Measurements from ENCODE around the gene MIX23. TPM values are rescaled to one million over a fixed set of nuclear protein-coding genes. Genes with fewer than 3 reads are reported as not detected.

The MIX23 gene
- total RNA-seq, 4 donors from 2014 or later: 14.1 to 20.1 (median 18.9) TPM; not detected in 1

DNA sequence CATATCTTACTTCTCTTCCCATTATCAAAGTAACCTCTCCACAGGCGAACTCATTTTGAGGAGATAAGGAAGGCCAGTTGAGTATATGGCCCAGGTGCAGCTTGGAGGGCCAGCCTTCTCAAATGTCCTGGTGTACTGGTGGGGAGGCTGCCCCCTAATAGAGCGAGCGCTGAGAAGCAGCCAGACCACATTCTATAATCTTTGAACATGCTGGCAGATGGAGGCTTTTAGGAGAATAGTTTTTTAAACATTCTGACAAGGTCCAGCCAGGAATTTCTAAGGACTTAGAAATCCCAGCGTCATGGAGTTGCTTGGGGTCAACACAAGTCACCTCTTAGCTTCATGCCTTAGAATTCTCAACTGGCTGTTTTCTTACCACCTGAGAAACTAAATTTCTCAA is 27.1 kb upstream of the MIX23 start:
- intact Hi-C loops (cut with DNase I; ENCODE audit: low total_unique reads): no loop called here
- Histone ChIP-seq H3K9me3 (no peaks in the 10 kb centered on the region), H3K27ac (no peak overlapping the region), H3K36me3 (no peaks in the 10 kb centered on the region), H3K27me3 (no peaks in the 10 kb centered on the region), H3K4me3 (no peak overlapping the region), H3K4me1 (no peaks in the 10 kb centered on the region)
- no peak for DNase-seq
- no peak for TF ChIP-seq CTCF (IDR thresholded peaks at IDR 0.05)
- TF ChIP-seq POLR2A (IDR thresholded peaks at IDR 0.05): no peak

DNA sequence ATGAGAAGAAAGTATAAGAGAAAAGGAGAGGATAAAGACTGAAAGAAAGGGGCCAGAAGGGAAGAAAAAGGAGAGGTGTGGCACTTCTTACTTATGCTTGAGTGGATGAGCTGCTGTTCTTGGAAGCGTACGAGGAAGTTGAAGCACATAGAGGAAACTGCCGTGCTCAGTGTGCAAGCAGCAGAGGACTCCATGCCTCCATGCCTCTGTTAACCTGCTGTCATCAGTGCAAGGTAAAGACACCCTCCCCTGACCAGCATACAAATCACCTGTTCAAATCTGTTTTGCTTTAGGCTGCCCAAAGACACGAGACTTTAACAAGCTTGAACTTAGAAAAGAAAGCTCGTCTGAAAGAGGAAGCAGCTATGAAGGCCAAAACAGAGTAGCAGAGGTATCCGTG is 26.4 kb upstream of the MIX23 start:
- Histone ChIP-seq H3K4me1 (no peaks in the 10 kb centered on the region), H3K9me3 (no peaks in the 10 kb centered on the region), H3K27me3 (no peaks in the 10 kb centered on the region), H3K27ac (no peak overlapping the region), H3K36me3 (no peaks in the 10 kb centered on the region), H3K4me3 (no peak overlapping the region)
- intact Hi-C loops (cut with DNase I; ENCODE audit: low total_unique reads): no loop called here
- TF ChIP-seq POLR2A (IDR thresholded peaks at IDR 0.05) (no peak), CTCF (IDR thresholded peaks at IDR 0.05) (no peak)
- DNase-seq: no peak

DNA sequence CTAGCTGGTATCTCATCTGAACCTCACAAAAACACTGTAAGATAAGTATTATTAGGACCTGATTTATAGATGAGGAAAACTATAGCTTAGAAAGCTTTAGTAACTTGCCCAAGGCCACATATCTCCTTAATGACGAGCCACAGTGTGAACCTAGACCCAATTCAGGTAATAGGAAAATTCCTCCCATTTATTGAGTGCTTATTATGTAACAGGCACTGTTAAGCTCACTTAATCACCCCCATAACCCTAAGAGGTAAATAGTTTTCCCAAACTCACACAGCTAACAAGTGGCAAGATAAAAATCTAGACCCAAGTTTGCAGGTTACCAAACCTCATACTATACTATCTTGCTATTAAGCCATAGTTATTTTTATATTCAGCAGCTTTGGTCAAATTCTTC is 24.9 kb upstream of the MIX23 start:
- H3K4me1 ChIP-seq: no peaks in the 10 kb centered on the region
- DNase-seq: no peak
- intact Hi-C loops (cut with DNase I; ENCODE audit: low total_unique reads): no loop called here
- H3K36me3 ChIP-seq: no peaks in the 10 kb centered on the region
- H3K9me3 ChIP-seq: no peaks in the 10 kb centered on the region
- H3K4me3 ChIP-seq: no peak overlapping the region
- H3K27me3 ChIP-seq: no peaks in the 10 kb centered on the region
- TF ChIP-seq POLR2A (IDR thresholded peaks at IDR 0.05) (no peak), CTCF (IDR thresholded peaks at IDR 0.05) (no peak)
- H3K27ac ChIP-seq: no peak overlapping the region

GRCh38 chr3:122406198-122406597 is 23.2 kb upstream of the MIX23 start:
- no peaks in the 10 kb centered on the region for H3K4me1 ChIP-seq
- DNase-seq: no peak
- no peaks in the 10 kb centered on the region for H3K27me3 ChIP-seq
- H3K36me3 ChIP-seq: no peaks in the 10 kb centered on the region
- no peak overlapping the region for H3K27ac ChIP-seq
- intact Hi-C loops (cut with DNase I; ENCODE audit: low total_unique reads): no loop called here
- no peak for TF ChIP-seq CTCF (IDR thresholded peaks at IDR 0.05)
- no peak overlapping the region for H3K4me3 ChIP-seq
- H3K9me3 ChIP-seq: no peaks in the 10 kb centered on the region

- H3K4me3 ChIP-seq: no peak overlapping the region
- intact Hi-C loops (cut with DNase I; ENCODE audit: low total_unique reads): no loop called here
- H3K27me3 ChIP-seq: no peaks in the 10 kb centered on the region
- no peaks in the 10 kb centered on the region for H3K4me1 ChIP-seq
- H3K36me3 ChIP-seq: no peaks in the 10 kb centered on the region
- TF ChIP-seq POLR2A (IDR thresholded peaks at IDR 0.05): no peak
- no peak for TF ChIP-seq CTCF (IDR thresholded peaks at IDR 0.05)
- no peaks in the 10 kb centered on the region for H3K9me3 ChIP-seq
- DNase-seq: no peak
- H3K27ac ChIP-seq: no peak overlapping the region
Observed at GRCh38 chr3:122405015-122405414, 22.0 kb upstream of the MIX23 start.
